Measurements from ENCODE around the gene UBE3C. TPM values are rescaled to one million over a fixed set of nuclear protein-coding genes. Genes with fewer than 3 reads are reported as not detected.
"Not testable (repeated sequence)": the region's sequence is repeated elsewhere in the genome, so short reads cannot be mapped to it uniquely, and the experiment has no call there.

UBE3C gene
- total RNA-seq, 2 donors from 2014 or later, result 55.0 to 93.6 TPM

DNA sequence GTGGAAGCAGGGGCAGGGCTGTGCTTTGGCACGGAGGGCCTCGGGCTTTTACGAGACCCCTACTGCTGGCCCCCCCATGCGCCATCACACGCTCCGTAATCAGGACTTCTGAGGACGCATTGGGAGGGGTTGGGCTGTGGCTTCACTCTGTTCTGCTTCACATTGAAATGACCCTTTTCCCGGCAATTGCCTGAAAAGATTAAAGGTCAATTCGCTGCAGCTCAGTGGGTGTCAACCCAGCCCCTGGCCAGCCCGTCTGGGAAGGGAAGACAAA lies 41.7 kb upstream of the UBE3C start:
- Histone ChIP-seq H3K9me3 (peaks cover 3% of the 10 kb centered on the region), H3K27ac (no peak overlapping the region), H3K36me3 (no peaks in the 10 kb centered on the region), H3K4me1 (ENCODE audit: control insufficient read depth in 1 of 2, low read depth in 2 of 2) (no peaks in the 10 kb centered on the region), H3K4me3 (no peak overlapping the region), H3K27me3 (replicated peaks; ENCODE audit: insufficient read depth) (no peaks in the 10 kb centered on the region)
- DNase-seq (ENCODE audit: low spot score) (no peak), ATAC-seq (ENCODE audit: insufficient number of reproducible peaks, low FRiP score, low read depth) (no peak)
- TF ChIP-seq, protein P1, sequence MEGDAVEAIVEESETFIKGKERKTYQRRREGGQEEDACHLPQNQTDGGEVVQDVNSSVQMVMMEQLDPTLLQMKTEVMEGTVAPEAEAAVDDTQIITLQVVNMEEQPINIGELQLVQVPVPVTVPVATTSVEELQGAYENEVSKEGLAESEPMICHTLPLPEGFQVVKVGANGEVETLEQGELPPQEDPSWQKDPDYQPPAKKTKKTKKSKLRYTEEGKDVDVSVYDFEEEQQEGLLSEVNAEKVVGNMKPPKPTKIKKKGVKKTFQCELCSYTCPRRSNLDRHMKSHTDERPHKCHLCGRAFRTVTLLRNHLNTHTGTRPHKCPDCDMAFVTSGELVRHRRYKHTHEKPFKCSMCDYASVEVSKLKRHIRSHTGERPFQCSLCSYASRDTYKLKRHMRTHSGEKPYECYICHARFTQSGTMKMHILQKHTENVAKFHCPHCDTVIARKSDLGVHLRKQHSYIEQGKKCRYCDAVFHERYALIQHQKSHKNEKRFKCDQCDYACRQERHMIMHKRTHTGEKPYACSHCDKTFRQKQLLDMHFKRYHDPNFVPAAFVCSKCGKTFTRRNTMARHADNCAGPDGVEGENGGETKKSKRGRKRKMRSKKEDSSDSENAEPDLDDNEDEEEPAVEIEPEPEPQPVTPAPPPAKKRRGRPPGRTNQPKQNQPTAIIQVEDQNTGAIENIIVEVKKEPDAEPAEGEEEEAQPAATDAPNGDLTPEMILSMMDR (IDR thresholded peaks at IDR 0.05), result no peak

DNA sequence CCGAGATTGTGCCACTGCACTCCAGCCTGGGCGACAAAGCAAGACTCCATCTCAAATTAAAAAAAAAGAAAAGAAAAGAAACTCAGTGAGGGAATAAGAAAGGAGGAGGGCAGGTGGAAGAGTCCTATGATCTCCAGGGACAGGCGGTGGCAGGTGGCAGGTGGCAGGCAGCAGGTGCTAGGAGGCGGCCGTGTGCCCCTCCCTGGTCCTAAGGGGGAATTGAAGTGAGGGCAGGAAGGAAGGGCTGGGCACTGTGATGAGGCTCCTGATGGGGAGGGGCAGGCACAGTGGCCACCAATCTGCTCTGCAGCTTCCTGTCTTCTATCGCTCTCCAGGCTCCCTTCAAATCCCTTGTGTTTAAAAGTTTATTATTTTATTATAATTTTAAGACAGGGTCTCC lies 41.2 kb upstream of the UBE3C start:
- ATAC-seq (ENCODE audit: insufficient number of reproducible peaks, low FRiP score, low read depth) (no peak), DNase-seq (ENCODE audit: low spot score) (no peak)
- H3K36me3 ChIP-seq, result no peaks in the 10 kb centered on the region
- no peaks in the 10 kb centered on the region for H3K27me3 ChIP-seq (replicated peaks; ENCODE audit: insufficient read depth)
- H3K27ac ChIP-seq, result no peak overlapping the region
- H3K4me3 ChIP-seq, result no peak overlapping the region
- TF ChIP-seq, protein P1 (IDR thresholded peaks at IDR 0.05), result no peak
- H3K9me3 ChIP-seq, result peaks cover 3% of the 10 kb centered on the region
- H3K4me1 ChIP-seq (ENCODE audit: control insufficient read depth in 1 of 2, low read depth in 2 of 2), result no peaks in the 10 kb centered on the region

DNA sequence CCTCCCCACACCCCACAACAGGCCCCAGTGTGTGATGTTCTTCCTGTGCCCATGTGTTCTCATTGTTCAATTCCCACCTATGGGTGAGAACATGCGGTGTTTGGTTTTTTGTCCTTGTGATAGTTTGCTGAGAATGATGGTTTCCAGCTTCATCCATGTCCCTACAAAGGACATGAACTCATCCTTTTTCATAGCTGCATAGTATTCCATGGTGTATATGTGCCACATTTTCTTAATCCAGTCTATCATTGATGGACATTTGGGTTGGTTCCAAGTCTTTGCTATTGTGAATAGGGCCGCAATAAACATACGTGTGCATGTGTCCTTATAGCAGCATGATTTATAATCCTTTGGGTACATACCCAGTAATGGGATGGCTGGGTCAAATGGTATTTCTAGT lies 38.7 kb upstream of the UBE3C start:
- H3K4me1 ChIP-seq (ENCODE audit: control insufficient read depth in 1 of 2, low read depth in 2 of 2); H3K9me3 ChIP-seq; DNase-seq (ENCODE audit: low spot score); H3K27ac ChIP-seq; H3K27me3 ChIP-seq (replicated peaks; ENCODE audit: insufficient read depth); ATAC-seq (ENCODE audit: insufficient number of reproducible peaks, low FRiP score, low read depth); H3K4me3 ChIP-seq; H3K36me3 ChIP-seq: not testable (repeated sequence)

DNA sequence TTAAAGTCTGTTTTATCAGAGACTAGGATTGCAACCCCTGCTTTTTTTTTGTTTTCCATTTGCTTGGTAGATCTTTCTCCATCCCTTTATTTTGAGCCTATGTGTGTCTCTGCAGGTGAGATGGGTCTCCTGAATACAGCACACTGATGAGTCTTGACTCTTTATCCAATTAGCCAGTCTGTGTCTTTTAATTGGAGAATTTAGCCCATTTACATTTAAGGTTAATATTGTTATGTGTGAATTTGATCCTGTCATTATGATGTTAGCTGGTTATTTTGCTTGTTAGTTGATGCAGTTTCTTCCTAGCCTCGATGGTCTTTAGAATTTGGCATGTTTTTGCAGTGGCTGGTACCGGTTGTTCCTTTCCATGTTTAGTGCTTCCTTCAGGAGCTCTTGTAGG lies 35.1 kb upstream of the UBE3C start:
- not testable (repeated sequence) for DNase-seq (ENCODE audit: low spot score); H3K27me3 ChIP-seq (replicated peaks; ENCODE audit: insufficient read depth); ATAC-seq (ENCODE audit: insufficient number of reproducible peaks, low FRiP score, low read depth); H3K9me3 ChIP-seq; H3K4me3 ChIP-seq; H3K27ac ChIP-seq; H3K4me1 ChIP-seq (ENCODE audit: control insufficient read depth in 1 of 2, low read depth in 2 of 2); H3K36me3 ChIP-seq

DNA sequence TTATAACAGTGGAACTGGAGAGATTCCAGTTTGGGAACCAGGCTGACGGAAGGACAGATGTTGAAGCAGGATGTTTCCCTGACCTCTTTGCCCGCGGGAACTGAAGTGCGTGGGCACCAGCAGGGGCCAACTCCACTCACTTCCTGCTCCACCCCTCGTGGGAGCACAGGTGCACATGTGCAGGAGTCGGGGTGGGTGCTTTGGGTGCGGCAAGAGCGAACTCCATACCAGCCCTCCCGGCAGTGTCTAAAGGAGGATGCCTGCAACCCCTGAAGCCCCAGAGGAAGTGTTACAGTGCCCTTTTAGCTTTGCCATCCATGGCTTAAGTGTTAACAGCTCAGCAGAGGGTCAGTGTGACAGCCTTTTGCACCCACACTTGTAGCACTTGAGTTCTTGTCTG lies 27.4 kb upstream of the UBE3C start:
- no peak for ATAC-seq (ENCODE audit: insufficient number of reproducible peaks, low FRiP score, low read depth)
- TF ChIP-seq, protein P1 (IDR thresholded peaks at IDR 0.05), result no peak
- Histone ChIP-seq H3K27ac (no peak overlapping the region), H3K36me3 (no peaks in the 10 kb centered on the region), H3K9me3 (no peaks in the 10 kb centered on the region), H3K27me3 (replicated peaks; ENCODE audit: insufficient read depth) (no peaks in the 10 kb centered on the region), H3K4me3 (no peak overlapping the region), H3K4me1 (ENCODE audit: control insufficient read depth in 1 of 2, low read depth in 2 of 2) (no peaks in the 10 kb centered on the region)
- no peak for DNase-seq (ENCODE audit: low spot score)

DNA sequence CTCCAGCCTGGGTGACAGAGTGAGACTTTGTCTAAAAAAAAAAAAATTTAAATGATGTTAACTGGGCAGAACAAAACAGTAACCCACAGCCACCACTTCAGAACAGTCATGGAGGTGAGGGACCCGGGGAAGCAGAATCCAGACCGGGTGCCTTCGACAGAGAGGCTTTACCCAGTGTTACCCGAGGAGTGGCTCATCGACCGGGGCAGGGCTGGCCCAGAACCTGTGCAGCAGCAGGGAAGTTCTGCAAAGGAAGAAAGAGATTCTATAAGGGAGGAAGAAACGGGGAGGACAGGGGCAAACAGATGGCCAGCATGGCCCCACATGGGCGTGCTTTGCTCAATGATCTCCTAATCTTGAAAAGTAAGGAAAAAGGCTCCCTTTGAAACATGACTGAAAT lies 26.0 kb upstream of the UBE3C start:
- H3K36me3 ChIP-seq, result no peaks in the 10 kb centered on the region
- H3K9me3 ChIP-seq, result no peaks in the 10 kb centered on the region
- H3K27me3 ChIP-seq (replicated peaks; ENCODE audit: insufficient read depth), result no peaks in the 10 kb centered on the region
- no peaks in the 10 kb centered on the region for H3K4me1 ChIP-seq (ENCODE audit: control insufficient read depth in 1 of 2, low read depth in 2 of 2)
- H3K27ac ChIP-seq, result no peak overlapping the region
- no peak overlapping the region for H3K4me3 ChIP-seq
- DNase-seq (ENCODE audit: low spot score) (no peak), ATAC-seq (ENCODE audit: insufficient number of reproducible peaks, low FRiP score, low read depth) (no peak)
- TF ChIP-seq, protein P1 (IDR thresholded peaks at IDR 0.05), result no peak

Data from thoracic aorta (tissue), 2 donors.